Hepatocyte (in vitro differentiated cells): ENCODE data around the gene HDGFL2.

Experiments
- EZH2 ChIP-seq: fragments of 200-600 bp; sonication (generic); IDR thresholded peaks from 2 replicates; pipeline ENCODE4 v1.6.1; 2016; ENCODE audit warnings: antibody characterized with exemption, mild to moderate bottlenecking, borderline replicate concordance
- EZH2phosphoT487 ChIP-seq: fragments of 200-600 bp; sonication (generic); IDR thresholded peaks from one replicate; pipeline ENCODE4 v1.6.1; 2018; ENCODE audit warnings: antibody characterized with exemption, mild to moderate bottlenecking, low read depth, moderate library complexity; ENCODE audit not compliant: unreplicated experiment, severe bottlenecking
- TF ChIP-seq, protein P1 (sequence below): fragments of 200-600 bp; sonication (generic); IDR thresholded peaks from 2 replicates; pipeline ENCODE4 v1.5.1; 2016; ENCODE audit warnings: antibody characterized with exemption, mild to moderate bottlenecking; ENCODE audit not compliant: poor library complexity

DNA sequence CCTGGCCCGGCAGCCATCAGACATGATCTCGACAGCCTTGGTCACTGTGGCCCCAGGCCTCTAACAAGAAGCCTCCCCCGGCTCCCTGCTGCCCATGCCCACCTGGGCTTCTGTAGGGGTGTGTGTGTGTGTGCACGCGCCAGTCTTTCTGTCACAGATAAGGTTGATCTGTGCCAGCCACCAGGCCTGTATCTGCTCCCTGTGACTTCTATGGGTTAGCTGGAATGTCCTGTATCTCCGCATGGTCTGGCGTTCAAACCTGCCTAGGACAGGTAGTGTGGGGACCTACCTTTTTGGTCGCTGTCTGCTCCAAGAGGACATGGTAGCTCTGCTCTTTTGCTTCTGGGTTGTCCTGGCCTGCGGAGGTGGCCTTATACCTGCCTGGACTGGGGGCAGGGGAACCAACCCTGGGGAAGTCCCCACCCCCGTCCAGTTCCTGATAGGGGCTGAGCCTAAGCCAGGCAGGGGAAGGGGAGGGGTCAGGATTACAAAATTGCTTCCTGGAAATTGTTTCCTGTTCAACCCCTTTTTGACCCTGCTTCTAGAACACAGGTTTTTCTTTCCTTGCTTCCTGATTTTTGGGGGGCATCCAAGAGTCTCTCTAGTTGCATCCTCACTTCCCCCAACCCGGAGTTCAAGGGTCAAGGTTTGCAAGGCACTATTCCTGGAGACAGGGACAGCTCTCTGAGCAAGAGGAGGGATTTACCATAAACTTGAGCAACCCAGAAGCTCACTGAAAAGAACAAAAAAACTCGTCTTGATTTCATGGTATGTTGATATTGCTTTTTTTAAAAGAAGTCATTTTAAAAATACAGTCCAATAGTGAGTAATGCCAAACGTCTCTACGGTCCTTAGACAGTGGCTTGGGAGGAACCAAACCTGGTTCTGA is 67.8 kb downstream of the HDGFL2 start, which contains the start of gene LRG1:
- TF ChIP-seq EZH2 (no peak), EZH2phosphoT487 (no peak)
- TF ChIP-seq, protein P1, sequence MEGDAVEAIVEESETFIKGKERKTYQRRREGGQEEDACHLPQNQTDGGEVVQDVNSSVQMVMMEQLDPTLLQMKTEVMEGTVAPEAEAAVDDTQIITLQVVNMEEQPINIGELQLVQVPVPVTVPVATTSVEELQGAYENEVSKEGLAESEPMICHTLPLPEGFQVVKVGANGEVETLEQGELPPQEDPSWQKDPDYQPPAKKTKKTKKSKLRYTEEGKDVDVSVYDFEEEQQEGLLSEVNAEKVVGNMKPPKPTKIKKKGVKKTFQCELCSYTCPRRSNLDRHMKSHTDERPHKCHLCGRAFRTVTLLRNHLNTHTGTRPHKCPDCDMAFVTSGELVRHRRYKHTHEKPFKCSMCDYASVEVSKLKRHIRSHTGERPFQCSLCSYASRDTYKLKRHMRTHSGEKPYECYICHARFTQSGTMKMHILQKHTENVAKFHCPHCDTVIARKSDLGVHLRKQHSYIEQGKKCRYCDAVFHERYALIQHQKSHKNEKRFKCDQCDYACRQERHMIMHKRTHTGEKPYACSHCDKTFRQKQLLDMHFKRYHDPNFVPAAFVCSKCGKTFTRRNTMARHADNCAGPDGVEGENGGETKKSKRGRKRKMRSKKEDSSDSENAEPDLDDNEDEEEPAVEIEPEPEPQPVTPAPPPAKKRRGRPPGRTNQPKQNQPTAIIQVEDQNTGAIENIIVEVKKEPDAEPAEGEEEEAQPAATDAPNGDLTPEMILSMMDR, result no peak
